ENCODE measurements around the gene PATL1. TPM values are rescaled to one million over a fixed set of nuclear protein-coding genes. Genes with fewer than 3 reads are reported as not detected.
"Not testable (repeated sequence)": the region's sequence is repeated elsewhere in the genome, so short reads cannot be mapped to it uniquely, and the experiment has no call there.

PATL1 gene
- total RNA-seq, 4 donors from 2014 or later: 17.4 to 21.7 (median 18.5) TPM

GRCh38 chr11:59641156-59641555 is 27.7 kb downstream of the PATL1 start:
- H3K4me3 ChIP-seq (ENCODE audit: low read depth, poor library complexity, severe bottlenecking): no peak overlapping the region
- TF ChIP-seq CTCF (IDR thresholded peaks at IDR 0.05): no peak
- no peak for TF ChIP-seq POLR2A (IDR thresholded peaks at IDR 0.05)
- 79 to 84% methylated on average over 3 of the region's 3 CpGs for WGBS, 2 donors
- intact Hi-C loops (cut with DNase I; ENCODE audit: low total_unique reads): no loop called here
- no peak for DNase-seq (ENCODE audit: low spot score in 2 of 2)

GRCh38 chr11:59630493-59630892 is 38.3 kb downstream of the PATL1 start:
- no peak for DNase-seq (ENCODE audit: low spot score in 2 of 2)
- no peak for TF ChIP-seq CTCF (IDR thresholded peaks at IDR 0.05)
- TF ChIP-seq POLR2A (IDR thresholded peaks at IDR 0.05): no peak
- H3K4me3 ChIP-seq (ENCODE audit: low read depth, poor library complexity, severe bottlenecking): no peak overlapping the region
- intact Hi-C loops (cut with DNase I; ENCODE audit: low total_unique reads): no loop called here
- 83 to 88% methylated on average over 2 of the region's 2 CpGs for WGBS, 2 donors

- no peak overlapping the region for H3K4me3 ChIP-seq (ENCODE audit: low read depth, poor library complexity, severe bottlenecking)
- DNase-seq (ENCODE audit: low spot score in 2 of 2): no peak
- intact Hi-C loops (cut with DNase I; ENCODE audit: low total_unique reads): no loop called here
- TF ChIP-seq CTCF (IDR thresholded peaks at IDR 0.05) (no peak), POLR2A (IDR thresholded peaks at IDR 0.05) (no peak)
These were observed 38.8 kb downstream of the PATL1 start for GRCh38 chr11:59629996-59630395.

GRCh38 chr11:59626969-59627368 is 41.9 kb downstream of the PATL1 start:
- WGBS, 2 donors: 82 to 85% methylated on average over 4 of the region's 4 CpGs
- H3K4me3 ChIP-seq (ENCODE audit: low read depth, poor library complexity, severe bottlenecking); DNase-seq (ENCODE audit: low spot score in 2 of 2); intact Hi-C loops (cut with DNase I; ENCODE audit: low total_unique reads): not testable (repeated sequence)

GRCh38 chr11:59625703-59626102 is 43.1 kb downstream of the PATL1 start:
- no peak for TF ChIP-seq POLR2A (IDR thresholded peaks at IDR 0.05)
- DNase-seq (ENCODE audit: low spot score in 2 of 2): no peak
- intact Hi-C loops (cut with DNase I; ENCODE audit: low total_unique reads): no loop called here
- WGBS, 2 donors: 63 to 83% methylated on average over 3 of the region's 3 CpGs
- H3K4me3 ChIP-seq (ENCODE audit: low read depth, poor library complexity, severe bottlenecking): no peak overlapping the region

- intact Hi-C loops (cut with DNase I; ENCODE audit: low total_unique reads): no loop called here
- 40 to 64% methylated on average over 1 of the region's 1 CpG for WGBS, 2 donors
- no peak overlapping the region for H3K4me3 ChIP-seq (ENCODE audit: low read depth, poor library complexity, severe bottlenecking)
- DNase-seq (ENCODE audit: low spot score in 2 of 2): no peak
- TF ChIP-seq POLR2A (IDR thresholded peaks at IDR 0.05) (no peak), CTCF (IDR thresholded peaks at IDR 0.05) (no peak)
These were observed 51.0 kb downstream of the PATL1 start for GRCh38 chr11:59617876-59618275.

- H3K4me3 ChIP-seq (ENCODE audit: low read depth, poor library complexity, severe bottlenecking): peak overlapping the region; percentile 21
- TF ChIP-seq CTCF (IDR thresholded peaks at IDR 0.05) (no peak), POLR2A (IDR thresholded peaks at IDR 0.05) (peak in 1 of 2 donors; percentile 8)
- intact Hi-C loops (cut with DNase I; ENCODE audit: low total_unique reads): no loop called here
- WGBS, 2 donors: 9 to 12% methylated on average over 18 of the region's 18 CpGs
- DNase-seq (ENCODE audit: low spot score in 2 of 2): no peak
These were observed 52.3 kb downstream of the PATL1 start for GRCh38 chr11:59616396-59616982.
